Suprapubic skin (tissue), 4 donors: ENCODE data around the gene SMIM41. TPM values are rescaled to one million over a fixed set of nuclear protein-coding genes. Genes with fewer than 3 reads are reported as not detected.

Source experiments
- DNase-seq, 2 donors: peaks; one replicate each; pipeline ENCODE4 v3.0.0-alpha.2; 2019; ENCODE audit warnings: low spot score in 2 of 2
- H3K27ac ChIP-seq: fragments of 200-600 bp; sonication (generic); one replicate; pipeline ENCODE4 v1.5.1; 2019
- H3K27me3 ChIP-seq: fragments of 200-600 bp; sonication (generic); one replicate; pipeline ENCODE4 v1.5.1; 2019
- H3K36me3 ChIP-seq: fragments of 200-600 bp; sonication (generic); one replicate; pipeline ENCODE4 v1.5.1; 2019
- H3K4me1 ChIP-seq: fragments of 200-600 bp; sonication (generic); one replicate; pipeline ENCODE4 v1.5.1; 2019
- H3K4me3 ChIP-seq: fragments of 200-600 bp; sonication (generic); one replicate; pipeline ENCODE4 v1.5.1; 2019; ENCODE audit warnings: mild to moderate bottlenecking
- H3K9me3 ChIP-seq: fragments of 200-600 bp; sonication (generic); one replicate; pipeline ENCODE4 v1.5.1; 2019
- CTCF ChIP-seq, 2 donors: fragments of 200-600 bp in 1 of 2; fragments of 450-650 bp in 1 of 2; sonication (generic) in 1 of 2; IDR thresholded peaks; one replicate each; pipeline ENCODE4 v1.5.1; 2016 to 2019; ENCODE audit warnings: antibody characterized with exemption in 2 of 2, mild to moderate bottlenecking in 1 of 2, moderate library complexity in 1 of 2
- EP300 ChIP-seq: sonication (generic); formaldehyde crosslinking; IDR thresholded peaks from one replicate; pipeline ENCODE4 v1.6.1; 2017; ENCODE audit warnings: antibody characterized with exemption
- POLR2A ChIP-seq, 2 donors: fragments of 450-650 bp; IDR thresholded peaks; one replicate each; pipeline ENCODE4 v1.6.1; 2017; ENCODE audit warnings: antibody characterized with exemption in 2 of 2, mild to moderate bottlenecking in 2 of 2, moderate library complexity in 2 of 2
- POLR2AphosphoS5 ChIP-seq, 3 donors: sonication (generic); formaldehyde crosslinking; IDR thresholded peaks; one replicate each; pipeline ENCODE4 v1.6.1; 2017; ENCODE audit warnings: antibody characterized with exemption in 3 of 3
- WGBS: methylation state at CpG from one replicate; pipeline ENCODE4 v1.1.5; 2018; 5-methylcytosine and 5-hydroxymethylcytosine counted together
- total RNA-seq, 4 donors: library from RNA; depleted of rRNA; stranded (reverse); fragments of >200 nt; gene quantifications; one replicate each; pipeline ENCODE4 v1.1.0, GENCODE V29; 2016

SMIM41 gene
- total RNA-seq, 4 donors from 2014 or later, result 0.51 to 0.57 TPM; not detected in 2

DNA sequence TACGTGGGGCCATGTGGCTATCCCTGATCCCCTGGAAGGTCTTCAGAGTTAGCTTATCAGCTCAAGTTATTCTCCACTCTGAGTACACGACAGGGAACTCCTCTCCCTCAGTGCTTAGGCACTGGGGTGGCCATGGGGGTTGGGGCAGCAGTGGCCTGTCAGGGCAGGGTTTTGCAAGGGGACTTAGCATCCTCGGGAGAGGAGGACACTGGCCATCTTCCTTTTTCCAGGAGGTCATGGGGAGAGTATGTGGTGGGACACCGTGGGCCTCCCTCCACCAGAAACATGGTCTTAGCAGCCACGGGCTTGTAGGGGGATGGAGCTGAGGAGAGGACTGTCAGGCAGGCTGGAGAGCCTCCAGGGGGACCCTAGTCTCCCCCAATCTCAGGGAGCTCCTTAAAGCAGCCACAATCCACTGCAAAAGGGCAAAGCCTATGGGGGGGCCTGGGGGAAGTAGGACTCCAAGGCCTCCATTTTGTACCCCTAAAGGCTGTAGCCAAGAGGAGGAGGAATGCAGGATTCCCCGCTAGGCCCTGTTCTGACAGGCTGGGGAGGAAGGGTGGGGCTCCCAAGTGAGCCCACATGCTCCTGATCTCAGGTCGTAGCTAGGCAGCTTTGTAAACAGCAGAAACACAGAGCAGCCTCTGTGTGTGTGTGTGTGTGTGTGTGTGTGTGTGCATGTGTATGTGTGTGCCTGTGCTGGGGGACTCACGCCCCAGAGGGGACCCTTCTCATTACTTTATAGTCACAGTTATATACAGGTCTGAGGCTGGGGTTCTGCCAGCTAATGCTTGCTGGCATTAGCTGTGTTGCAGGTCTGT, 75.8 kb downstream of the SMIM41 start:
- no peak overlapping the region for H3K4me3 ChIP-seq
- H3K9me3 ChIP-seq, result no peaks in the 10 kb centered on the region
- no peaks in the 10 kb centered on the region for H3K27me3 ChIP-seq
- DNase-seq, result no peak
- H3K36me3 ChIP-seq, result no peaks in the 10 kb centered on the region
- peak overlapping the region; percentile 99 for H3K27ac ChIP-seq
- H3K4me1 ChIP-seq, result peaks cover 61% of the 10 kb centered on the region
- 35% methylated on average over 4 of the region's 8 CpGs for WGBS
- peak in 2 of 3 donors; percentile 28 to 57 for TF ChIP-seq POLR2AphosphoS5 (IDR thresholded peaks at IDR 0.05)
- no peak for TF ChIP-seq EP300

DNA sequence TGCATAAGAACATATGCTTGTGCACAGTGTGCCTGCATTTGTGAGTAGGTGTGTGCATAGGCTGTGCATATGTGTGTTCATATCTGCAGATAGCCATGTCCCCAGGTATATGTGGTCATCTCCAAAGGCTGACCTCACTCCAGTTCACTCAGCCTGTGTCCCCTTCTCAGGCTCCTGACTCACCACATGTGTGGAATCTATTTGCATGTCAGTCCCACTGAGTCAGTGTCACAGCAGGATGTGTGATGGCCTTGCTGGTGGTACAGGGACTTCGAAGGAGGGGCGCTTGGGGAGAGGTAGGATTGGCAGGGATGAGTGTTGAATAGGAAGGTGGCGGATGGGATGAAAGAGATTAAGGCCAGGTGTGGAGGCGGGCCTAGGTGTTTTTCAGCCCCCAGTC, 76.8 kb downstream of the SMIM41 start:
- Histone ChIP-seq H3K9me3 (no peaks in the 10 kb centered on the region), H3K36me3 (no peaks in the 10 kb centered on the region), H3K27me3 (no peaks in the 10 kb centered on the region), H3K4me3 (no peak overlapping the region), H3K27ac (peak overlapping the region; percentile 99), H3K4me1 (peaks cover 50% of the 10 kb centered on the region)
- whole genome bisulfite sequencing, result 82% methylated on average over 4 of the region's 4 CpGs
- no peak for DNase-seq
- no peak for TF ChIP-seq POLR2A (IDR thresholded peaks at IDR 0.05)
- no peak for TF ChIP-seq CTCF (IDR thresholded peaks at IDR 0.05)
- no peak for TF ChIP-seq POLR2AphosphoS5 (IDR thresholded peaks at IDR 0.05)
- no peak for TF ChIP-seq EP300

DNA sequence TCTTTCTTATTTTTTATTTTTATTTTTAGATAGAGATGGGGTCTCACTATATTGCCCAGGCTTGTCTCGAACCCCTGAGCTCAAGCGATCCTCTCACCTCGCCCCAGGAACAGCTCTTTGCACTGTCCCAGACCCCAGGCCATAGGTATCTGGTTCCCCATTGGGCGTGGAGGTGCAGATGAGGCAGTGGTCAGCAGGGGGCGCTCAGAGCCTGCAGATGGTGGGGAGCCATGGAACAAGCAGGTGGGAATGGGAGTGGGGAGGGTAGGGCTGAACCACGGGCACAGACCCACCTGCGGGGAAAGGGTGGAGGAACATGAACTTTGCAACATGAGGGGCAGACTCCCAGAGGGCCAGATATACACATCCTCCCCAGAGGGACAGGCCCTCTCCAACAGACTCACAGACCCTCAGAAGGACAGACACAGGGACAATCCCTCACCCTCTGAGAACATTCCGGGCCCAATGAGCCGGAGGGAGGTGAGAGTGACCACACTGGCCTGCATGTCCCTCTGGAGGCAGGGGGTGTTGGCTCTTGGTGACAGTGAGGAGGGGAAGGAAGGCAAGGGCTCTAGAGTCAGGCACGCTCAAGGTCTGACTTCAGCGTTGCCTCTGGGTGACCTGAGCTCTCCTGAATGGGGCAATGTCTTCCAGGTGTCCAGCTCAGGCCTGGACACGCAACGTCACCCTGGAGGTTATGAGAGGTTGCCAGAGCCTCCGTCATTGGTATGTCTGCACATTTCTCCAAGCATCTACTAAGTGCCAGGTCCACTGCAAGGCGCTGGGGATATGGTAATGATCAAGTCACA, 77.5 kb downstream of the SMIM41 start:
- H3K27ac ChIP-seq, result no peak overlapping the region
- TF ChIP-seq EP300 (no peak), POLR2AphosphoS5 (IDR thresholded peaks at IDR 0.05) (no peak), CTCF (IDR thresholded peaks at IDR 0.05) (peak; percentile 89 to 96), POLR2A (IDR thresholded peaks at IDR 0.05) (no peak)
- H3K36me3 ChIP-seq, result no peaks in the 10 kb centered on the region
- H3K4me1 ChIP-seq, result peaks cover 44% of the 10 kb centered on the region
- H3K9me3 ChIP-seq, result no peaks in the 10 kb centered on the region
- peak in 1 of 2 donors; percentile 90 for DNase-seq
- H3K4me3 ChIP-seq, result no peak overlapping the region
- H3K27me3 ChIP-seq, result no peaks in the 10 kb centered on the region
- 27% methylated on average over 13 of the region's 15 CpGs for WGBS

DNA sequence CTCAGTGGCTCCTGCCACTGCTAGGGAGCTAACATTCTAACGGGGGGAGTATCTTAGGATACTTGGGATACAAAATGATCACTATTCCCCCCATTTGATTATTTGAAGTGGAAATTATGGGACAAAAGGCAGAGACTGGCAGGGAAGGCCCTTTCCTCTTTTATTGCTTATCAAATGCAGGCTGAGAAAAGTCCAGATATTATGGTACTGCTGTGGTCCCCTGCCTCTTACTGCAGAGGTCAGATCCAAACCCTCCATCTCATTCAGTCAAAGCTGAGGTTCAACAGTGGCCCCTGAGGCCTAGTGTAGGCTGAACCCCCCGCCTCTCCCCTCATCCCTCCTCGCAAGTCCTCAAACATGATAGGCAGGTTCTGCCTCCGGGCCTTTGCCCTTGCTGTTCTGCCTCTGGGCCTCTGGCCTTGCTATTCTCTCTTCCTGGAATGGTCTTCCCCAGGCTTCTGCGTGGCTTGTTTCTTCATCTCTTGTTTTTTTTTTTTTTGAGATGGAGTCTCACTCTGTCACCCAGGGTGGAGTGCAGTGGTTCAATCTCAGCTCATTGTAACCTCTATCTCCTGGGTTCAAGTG, 78.2 kb downstream of the SMIM41 start:
- no peak overlapping the region for H3K27ac ChIP-seq
- H3K27me3 ChIP-seq, result no peaks in the 10 kb centered on the region
- 74% methylated on average over 5 of the region's 5 CpGs for WGBS
- TF ChIP-seq POLR2AphosphoS5 (IDR thresholded peaks at IDR 0.05) (no peak), POLR2A (IDR thresholded peaks at IDR 0.05) (no peak), CTCF (IDR thresholded peaks at IDR 0.05) (no peak), EP300 (no peak)
- no peak for DNase-seq
- peaks cover 37% of the 10 kb centered on the region for H3K4me1 ChIP-seq
- no peaks in the 10 kb centered on the region for H3K36me3 ChIP-seq
- H3K9me3 ChIP-seq, result no peaks in the 10 kb centered on the region
- no peak overlapping the region for H3K4me3 ChIP-seq

Other genes with a start within 250 kb of the SMIM41 start
- under 1 TPM; 0.16 to 0.40 (median 0.32) TPM for gene FIGNL2, start 231.0 kb upstream of the SMIM41 start, total RNA-seq
- not detected for gene ANKRD33, start 191.6 kb upstream of the SMIM41 start, total RNA-seq
- 10 to 100 TPM; 31.2 to 43.4 (median 39.0) TPM for gene ACVRL1, start 172.2 kb upstream of the SMIM41 start, total RNA-seq
- gene ACVR1B, start 128.0 kb upstream of the SMIM41 start, total RNA-seq, result 100 to 1,000 TPM in 1 of 4 donors, 10 to 100 TPM in 3; 40.5 to 103 (median 57.3) TPM
- 10 to 100 TPM; 11.5 to 14.5 (median 12.5) TPM for gene TAMALIN, start 72.8 kb upstream of the SMIM41 start, total RNA-seq
- 100 to 1,000 TPM; 141 to 775 (median 422) TPM for gene NR4A1, start 28.3 kb upstream of the SMIM41 start, total RNA-seq
- gene ATG101, start 9.7 kb upstream of the SMIM41 start, total RNA-seq, result 10 to 100 TPM; 39.5 to 76.1 (median 56.5) TPM
- gene KRT80, start 112.3 kb downstream of the SMIM41 start, total RNA-seq, result 100 to 1,000 TPM in 3 of 4 donors, 10 to 100 TPM in 1; 78.6 to 293 (median 185) TPM
- gene KRT7, start 153.5 kb downstream of the SMIM41 start, total RNA-seq, result 100 to 1,000 TPM in 3 of 4 donors, 10 to 100 TPM in 1; 95.8 to 176 (median 123) TPM
- 100 to 1,000 TPM in 1 of 4 donors, 10 to 100 TPM in 2, 1 to 10 TPM in 1; 1.0 to 289 (median 37.0) TPM for gene KRT86, start 194.9 kb downstream of the SMIM41 start, total RNA-seq
- gene KRT81, start 211.8 kb downstream of the SMIM41 start, total RNA-seq, result 100 to 1,000 TPM in 1 of 4 donors, 10 to 100 TPM in 2, under 1 TPM in 1; 0.72 to 346 (median 21.0) TPM
- gene KRT83, start 241.7 kb downstream of the SMIM41 start, total RNA-seq, result 10 to 100 TPM in 3 of 4 donors, not detected in 1; 10.3 to 97.1 (median 33.9) TPM